Right forelimb (tissue), 1 donor: ENCODE results near the gene CRLF2.
"Not testable (repeated sequence)": the region's sequence is repeated elsewhere in the genome, so short reads cannot be mapped to it uniquely, and the experiment has no call there.

Experiments used
- DNase-seq: peaks from one replicate; pipeline ENCODE4 v3.0.0-alpha.2; 2018

CRLF2 gene

DNA sequence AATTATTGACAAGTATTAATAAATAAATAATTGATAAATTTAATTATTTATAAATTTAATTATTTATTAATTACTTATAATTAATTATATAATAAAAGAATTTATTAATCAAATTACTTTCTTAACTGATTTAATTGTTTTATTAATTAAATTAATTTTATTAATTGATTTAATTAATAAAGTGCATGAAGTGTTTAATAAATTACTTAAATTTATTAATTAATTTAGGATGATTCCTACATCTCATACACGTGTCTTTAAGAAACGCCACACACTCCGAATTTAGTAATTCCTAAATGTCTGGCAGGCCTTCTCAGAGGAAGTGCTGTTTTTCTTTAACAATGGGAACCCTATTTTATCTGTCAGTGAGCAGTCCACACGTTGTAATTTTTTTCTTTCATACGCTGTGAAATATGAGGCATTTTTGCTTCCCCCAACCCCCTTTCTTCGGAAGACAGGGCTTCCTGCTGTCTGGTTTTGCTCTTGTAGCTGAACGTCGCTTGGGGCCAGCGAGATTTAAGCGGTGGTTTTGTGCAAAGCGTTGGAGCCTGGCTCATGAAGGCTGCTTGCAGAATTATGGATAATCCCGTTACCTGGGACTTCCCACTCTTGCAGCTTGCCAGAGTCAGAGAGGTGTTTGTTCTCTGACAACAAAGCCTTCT, 46.8 kb downstream of the CRLF2 start:
- DNase-seq = peak; percentile 64

DNA sequence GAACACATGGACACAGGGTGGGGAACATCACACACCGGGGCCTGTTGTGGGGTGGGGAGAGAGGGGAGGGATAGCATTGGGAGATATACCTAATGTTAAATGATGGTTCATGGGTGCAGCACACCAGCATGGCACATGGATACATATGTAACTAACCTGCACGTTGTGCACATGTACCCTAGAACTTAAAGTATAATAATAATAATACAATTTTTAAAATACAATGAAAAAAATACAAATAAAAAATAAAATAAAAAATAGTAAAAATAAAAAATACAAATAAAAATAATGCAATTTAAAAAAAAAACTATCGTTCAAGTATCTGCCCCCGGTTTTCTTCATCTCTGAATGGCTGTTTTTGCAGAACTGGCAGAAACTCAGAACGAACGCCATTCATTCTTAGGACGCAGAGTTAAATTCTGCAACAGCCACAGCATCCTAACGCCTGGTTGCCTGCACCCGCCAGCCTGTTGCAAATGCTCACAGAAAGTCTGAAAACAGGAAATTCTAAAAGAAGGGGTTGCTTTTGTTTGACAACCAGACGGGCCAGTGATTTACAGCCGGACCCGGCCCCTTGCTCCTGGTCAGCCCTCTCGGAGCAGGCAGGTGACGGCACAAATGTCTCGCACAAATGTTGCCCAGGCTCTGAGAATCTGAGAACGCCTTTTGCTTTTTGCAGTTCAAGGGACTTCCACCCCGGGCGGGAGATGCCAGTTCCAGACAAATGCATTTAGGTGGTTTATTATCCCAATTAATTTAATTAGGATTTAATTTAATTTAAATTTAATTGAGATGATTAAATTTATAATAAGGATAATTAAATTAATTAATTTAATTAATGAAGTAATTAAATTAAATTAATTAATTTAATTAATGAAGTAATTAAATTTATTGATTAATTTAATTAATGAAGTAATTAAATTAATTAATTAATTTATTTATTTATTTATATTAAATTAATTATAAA, 47.8 kb downstream of the CRLF2 start:
- peak; percentile 80 for DNase-seq

DNA sequence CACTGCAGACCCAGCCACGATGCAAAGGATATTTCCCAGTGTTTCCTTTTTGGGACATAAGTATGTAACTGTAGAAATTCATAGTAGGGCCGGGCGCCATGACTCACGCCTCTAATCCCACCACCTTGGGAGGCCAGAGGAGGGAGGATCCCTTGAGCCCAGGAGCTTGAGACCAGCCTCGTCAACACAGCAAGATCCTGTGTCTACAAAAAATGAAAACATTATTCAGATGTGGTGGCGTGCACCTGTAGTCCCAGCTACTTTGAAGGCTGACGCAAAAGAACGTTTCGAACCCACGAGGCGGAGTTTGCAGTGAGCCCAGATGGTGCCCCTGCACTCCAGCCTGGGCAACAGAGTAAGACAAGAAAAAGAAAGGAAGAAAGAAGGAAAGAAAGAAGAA, 49.2 kb downstream of the CRLF2 start:
- DNase-seq = no peak

DNA sequence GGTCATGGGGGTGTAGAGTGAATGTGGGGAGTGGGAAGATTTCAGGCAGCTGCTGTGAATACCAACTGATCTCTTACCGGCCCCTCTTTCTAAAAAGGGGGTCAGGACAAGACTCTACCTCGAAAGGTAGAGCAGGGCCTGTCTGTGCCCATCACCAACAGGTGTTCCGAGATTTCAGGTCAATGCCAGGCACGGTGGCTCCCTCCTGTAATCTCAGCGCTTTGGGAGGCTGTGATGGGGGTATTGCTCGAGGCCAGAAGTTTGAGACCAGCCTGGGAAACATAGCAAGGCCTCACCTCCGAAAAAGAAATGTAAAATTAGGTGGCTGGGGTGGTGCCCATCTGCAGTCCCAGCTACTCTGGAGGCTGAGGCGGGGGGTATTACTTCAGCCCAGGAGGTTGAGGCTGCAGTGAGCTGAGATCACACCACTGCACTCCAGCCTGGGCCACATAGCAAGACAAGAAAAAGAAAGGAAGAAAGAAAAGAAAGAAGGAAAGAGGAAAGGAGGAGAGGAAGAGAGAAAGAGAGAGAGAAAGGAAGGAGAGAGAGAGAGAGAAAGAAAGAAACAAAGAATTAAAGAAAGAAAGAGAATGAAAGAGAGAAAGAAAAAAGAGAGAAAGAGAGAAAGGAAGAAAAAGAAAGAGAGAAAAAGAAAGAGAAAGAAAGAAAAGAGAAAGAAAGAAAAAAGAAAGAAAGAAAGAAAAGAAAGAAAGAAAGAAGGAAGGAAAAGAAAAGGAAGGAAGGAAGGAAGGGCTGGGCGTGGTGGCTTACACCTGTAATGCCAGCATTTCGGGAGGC, 50.1 kb downstream of the CRLF2 start:
- no peak for DNase-seq

DNA sequence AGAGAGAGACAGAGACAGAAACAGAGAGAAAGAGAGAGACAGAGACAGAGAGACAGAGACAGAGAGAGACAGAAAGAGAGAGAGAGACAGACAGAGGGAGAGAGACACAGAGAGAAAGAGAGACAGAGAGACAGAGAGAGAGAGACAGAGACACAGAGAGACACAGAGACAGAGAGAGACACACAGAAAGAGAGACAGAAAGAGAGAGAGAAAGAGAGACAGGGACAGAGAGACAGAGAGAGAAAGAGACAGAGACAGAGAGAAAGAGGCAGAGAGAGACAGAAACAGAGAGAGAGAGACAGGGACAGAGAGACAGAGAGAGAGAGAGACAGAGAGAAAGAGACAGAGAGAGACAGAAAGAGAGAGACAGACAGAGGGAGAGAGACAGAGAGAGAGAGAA, 52.9 kb downstream of the CRLF2 start:
- no peak for DNase-seq

DNA sequence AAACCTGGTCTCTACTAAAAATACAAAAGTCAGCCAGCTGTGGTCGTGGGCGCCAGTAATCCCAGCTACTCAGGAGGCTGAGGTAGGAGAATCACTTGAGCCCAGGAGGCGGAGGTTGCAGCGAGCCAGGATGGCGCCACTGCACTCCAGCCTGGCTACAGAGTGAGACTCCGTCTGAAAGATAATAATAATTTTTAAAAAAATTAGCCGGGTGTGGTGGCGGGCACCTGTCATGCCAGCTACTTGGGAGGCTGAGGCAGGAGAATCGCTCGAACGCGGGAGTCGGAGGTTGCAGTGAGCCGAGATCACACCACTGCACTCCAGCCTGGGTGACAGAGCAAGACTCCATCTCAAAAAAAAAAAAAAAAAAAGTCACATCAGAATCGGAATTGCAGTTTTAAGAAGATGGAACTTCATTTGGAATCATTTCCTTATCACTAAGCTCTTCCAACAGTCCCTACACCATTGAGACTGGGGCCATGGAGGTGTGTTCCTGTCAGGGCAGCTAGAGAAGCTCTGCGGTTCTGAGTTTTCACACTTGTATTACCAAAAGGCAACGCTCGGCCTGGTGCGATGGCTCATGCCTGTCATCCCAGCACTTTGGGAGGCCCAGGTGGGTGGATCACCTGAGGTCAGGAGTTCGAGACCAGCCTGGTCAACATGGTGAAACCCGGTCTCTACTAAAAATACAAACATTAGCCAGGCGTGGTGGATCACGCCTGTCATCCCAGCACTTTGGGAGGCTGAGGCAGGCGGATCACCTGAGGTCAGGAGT, 55.6 kb downstream of the CRLF2 start:
- DNase-seq = not testable (repeated sequence)

DNA sequence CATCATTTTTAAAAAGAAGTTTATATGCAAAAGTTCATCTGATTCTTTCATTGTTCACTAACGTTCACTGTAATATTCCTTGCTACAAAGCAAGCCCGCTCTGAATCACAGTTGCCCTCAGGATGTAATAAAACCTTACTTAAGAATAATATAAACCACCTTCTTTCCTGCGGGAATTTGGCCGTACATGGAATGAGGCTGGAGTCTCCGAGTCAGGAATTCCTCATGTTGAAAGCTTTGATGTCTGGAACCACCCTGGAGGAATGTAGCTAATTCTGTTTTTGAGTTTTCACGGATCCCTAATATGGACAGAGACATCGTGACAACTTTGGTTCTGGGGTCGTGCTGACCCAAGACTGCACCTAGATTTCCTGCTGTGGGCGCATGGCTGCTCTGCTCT, 58.5 kb downstream of the CRLF2 start:
- DNase-seq = no peak

DNA sequence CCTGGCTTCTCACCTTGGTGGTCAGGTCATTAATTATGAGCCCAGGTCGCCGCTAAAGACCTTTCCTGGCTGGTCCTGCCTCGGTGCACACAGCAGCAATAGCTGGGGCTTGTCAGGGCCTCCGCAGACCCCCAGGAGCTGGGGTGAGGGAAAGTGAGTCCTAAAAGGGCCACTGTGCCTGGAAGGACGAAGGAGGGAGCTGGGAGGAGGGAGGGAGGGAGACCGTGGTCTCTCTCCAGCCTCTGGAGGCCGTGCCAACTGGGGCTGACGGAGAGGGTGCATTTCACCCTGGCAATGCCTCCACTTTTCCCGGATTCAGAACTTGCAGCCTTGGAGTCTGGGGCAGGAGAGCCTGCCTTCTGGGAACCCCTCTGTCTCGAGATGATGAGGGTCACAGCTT, 60.4 kb downstream of the CRLF2 start:
- DNase-seq = no peak

DNA sequence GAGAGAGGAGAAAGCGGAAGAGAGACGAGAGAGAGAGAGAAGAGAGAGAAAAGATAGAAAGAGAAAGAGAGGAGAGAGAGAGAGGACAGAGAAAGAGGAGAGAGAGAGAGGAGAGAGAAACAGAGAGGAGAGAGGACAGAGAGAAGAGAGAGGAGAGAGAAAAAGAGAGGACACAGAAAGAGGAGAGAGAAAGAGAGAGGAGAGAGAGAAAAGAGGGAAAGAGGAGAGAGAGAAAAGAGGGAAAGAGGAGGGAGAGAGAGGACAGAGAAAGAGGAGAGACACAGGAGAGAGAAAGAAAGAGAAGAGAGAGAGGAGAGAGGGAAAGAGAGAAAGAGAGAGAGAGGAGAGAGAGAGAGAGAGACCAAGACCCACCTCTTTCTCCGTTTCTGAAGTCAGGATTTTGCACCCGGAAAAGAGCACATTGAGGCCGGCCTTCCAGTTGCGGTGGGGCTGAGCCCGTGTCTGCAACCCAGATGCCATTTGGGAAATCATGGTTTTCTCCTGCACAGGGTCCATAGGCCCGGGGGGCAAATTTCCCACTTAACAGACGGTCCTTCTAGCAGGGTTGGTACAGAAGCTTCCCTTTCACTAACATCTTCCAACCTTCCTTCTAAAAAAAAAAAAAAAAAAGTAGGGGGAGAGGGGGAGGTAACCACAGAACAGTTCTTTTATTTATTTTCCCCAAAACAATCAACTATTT, 60.9 kb downstream of the CRLF2 start:
- no peak for DNase-seq

DNA sequence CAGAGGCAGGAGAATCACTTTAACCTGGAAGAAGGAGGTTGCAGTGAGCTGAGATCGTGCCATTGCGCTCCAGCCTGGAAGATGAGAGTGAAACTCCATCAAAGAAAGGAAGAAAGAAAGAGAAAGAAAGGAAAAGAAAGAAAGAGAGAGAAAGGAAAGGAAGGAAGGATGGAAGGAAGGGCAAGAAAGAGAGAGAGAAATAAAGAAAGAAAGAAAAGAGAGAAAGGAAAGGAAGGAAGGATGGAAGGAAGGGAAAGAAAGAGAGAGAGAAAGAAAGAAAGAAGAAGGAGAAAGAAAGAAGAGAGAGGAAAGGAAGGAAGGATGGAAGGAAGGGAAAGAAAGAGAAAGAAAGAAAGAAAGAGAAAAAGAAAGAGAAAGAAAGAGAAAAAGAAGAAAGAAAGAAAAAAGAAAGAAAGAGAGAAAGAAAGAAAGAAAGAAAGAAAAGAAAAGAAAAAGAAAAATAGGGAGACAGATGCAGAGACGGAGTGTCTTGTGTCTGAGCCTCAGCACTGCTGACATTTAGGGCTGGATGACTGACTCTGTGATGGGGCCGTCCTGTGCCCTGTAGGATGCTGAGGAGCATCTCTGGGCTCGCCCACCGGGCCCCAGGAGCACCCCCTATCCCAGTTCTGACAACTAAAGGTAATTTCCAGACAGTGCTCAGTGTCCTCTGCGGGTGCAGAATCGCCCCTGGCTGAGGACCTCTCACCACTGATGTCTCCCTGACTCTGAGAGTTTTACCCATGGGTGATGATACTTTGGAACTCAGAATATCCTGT, 61.7 kb downstream of the CRLF2 start:
- no peak for DNase-seq

DNA sequence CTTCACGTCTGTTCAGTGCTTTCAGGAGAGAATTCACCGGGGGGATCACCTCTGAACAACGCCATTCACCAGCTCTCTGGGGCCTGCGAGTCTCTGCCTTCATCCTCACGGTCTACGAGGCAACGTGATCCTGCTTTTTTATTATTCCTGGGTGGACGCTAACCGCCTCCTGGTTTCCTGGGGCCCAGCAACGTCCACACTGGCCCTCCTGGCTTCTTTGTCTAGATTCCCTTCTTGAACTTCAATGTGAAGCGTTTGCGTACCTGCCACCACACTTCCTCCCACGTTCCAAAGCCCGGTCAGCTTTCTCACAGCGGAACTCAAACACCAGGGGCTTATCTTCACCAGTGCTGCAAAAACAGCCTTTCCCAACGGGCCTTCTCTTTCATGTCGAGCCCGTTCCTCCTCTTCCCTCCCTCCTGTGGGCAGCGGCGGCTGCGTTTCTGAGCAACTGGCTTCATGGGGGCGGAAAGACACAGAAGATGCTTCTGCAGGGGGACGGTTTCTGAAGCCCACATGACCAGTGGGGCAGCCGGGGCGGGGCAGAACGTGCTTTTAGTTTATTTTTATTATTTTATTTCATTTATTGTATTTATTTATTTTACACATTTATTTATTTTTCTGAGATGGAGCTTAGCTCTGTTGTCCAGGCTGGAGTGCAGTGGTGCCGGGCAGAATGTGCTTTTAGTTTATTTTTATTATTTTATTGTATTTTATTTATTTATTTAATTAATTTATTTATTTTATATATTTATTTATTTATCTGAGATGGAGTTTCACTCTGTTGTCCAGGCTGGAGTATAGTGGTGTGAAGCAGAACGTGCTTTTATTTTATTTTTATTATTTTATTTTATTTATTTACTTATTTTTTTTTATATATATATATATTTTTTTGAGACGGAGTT, 64.6 kb downstream of the CRLF2 start:
- DNase-seq = no peak

DNA sequence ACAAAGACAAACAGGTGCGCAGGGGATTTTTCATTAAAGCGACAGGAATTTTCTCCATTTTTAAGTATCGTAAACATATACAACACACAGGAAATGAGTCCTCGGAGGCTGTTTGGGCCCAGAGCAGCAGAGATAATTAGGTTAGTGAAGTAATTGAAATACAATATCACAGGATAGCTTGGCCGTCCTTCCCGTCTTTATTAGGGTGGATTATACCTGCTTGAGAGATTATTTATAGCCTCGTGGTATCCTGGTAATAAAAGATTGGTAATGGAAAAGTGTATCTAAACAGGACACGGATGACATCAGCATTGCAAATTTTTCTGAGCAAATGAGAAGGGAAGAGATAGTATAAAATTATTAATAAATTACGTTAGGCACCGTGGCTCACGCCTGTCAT, 68.2 kb downstream of the CRLF2 start:
- DNase-seq = no peak
